GM18505 (cell line): ENCODE data around the gene MAST3.

Experiments used
- ATAC-seq: cut with Tn5 transposase; IDR thresholded peaks from one replicate; pipeline ENCODE4 v1.9.1; 2021; ENCODE audit not compliant: unreplicated experiment
- POLR2A ChIP-seq: IDR thresholded peaks from 4 replicates; pipeline ENCODE4 v1.6.1; 2011; ENCODE audit warnings: borderline replicate concordance; ENCODE audit not compliant: insufficient read depth, insufficient read length; ENCODE audit errors: extremely low read depth

MAST3 gene

DNA sequence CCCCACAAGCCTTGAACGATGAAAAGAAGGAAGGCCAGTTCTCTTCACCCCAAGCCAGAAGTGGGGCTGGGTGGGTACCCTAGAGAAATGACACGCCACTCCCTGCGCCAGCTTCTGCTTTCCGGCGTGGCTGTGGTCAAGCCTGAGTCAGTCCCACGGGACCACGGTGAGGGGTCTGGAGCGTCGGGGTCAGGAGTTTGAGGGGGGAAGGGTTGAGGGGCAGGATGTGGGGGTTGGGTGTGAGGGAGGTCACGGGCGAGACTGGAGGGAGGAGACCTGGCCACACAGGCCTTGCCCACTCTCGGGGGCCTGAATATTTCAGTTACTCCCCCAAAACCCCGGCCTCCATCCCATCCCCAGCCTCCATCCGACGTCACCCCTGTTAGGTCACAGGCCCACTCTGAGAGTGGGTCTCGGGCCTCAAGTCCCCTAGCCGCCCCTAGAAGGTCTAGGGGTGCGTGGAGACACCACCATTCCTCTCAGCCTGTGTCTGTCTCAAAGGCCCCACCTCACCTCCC is 75.5 kb downstream of the MAST3 start:
- ATAC-seq, result peak; percentile 0
- no peak for TF ChIP-seq POLR2A

DNA sequence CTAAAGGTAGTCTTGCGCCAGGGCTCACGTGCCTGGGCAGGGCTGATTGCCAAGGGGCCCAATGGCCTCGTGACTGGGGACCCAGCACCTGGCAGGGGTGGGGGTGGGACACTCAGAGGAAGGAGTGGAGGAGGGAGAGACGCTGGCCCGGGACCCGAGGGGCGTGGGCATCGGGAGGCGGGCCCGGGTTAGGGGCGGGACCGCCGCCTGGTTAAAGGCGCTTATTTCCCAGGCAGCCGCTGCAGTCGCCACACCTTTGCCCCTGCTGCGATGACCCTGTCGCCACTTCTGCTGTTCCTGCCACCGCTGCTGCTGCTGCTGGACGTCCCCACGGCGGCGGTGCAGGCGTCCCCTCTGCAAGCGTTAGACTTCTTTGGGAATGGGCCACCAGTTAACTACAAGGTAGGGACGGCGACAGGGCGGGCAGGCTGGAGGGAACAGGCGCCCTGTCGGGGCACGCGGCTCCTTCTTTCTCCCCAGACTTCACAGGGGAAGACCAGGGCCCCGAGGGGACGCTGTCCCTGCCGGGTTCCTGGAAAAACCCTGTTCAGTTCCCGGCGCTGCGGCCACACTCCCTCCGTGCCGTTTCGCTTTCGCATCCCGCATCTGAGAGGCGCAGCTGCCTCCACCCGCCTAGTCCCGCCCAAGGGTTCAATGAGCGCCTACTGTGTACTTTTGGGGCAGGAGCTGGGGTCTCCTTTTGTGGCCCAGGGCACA is 76.2 kb downstream of the MAST3 start, which contains the start of gene IFI30:
Gene IFI30 (plus strand): TSS at position 242 of the 717 bp plus-strand sequence. CDS start 29 bp downstream, at position 271.
- peak; percentile 99 for TF ChIP-seq POLR2A
- ATAC-seq, result peak; percentile 50

DNA sequence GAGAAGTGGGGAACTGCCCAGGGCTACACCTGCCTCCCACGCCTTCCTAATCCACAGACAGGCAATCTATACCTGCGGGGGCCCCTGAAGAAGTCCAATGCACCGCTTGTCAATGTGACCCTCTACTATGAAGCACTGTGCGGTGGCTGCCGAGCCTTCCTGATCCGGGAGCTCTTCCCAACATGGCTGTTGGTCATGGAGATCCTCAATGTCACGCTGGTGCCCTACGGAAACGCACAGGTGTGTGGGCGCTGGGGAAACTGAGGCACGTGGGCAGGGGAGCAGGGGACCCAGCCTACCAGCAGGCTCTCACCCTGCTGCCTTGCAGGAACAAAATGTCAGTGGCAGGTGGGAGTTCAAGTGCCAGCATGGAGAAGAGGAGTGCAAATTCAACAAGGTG is 77.4 kb downstream of the MAST3 start:
- no peak for ATAC-seq
- no peak for TF ChIP-seq POLR2A

- no peak for TF ChIP-seq POLR2A
- ATAC-seq, result no peak
These were observed 79.1 kb downstream of the MAST3 start for GRCh38 chr19:18176367-18177310.

GRCh38 chr19:18179957-18180356 is 82.4 kb downstream of the MAST3 start:
- TF ChIP-seq POLR2A, result no peak
- no peak for ATAC-seq

GRCh38 chr19:18183529-18183928 is 86.0 kb downstream of the MAST3 start:
- ATAC-seq, result no peak
- no peak for TF ChIP-seq POLR2A

GRCh38 chr19:18185538-18185937 is 88.0 kb downstream of the MAST3 start:
- no peak for TF ChIP-seq POLR2A
- ATAC-seq, result no peak

- no peak for ATAC-seq
- no peak for TF ChIP-seq POLR2A
These were observed 92.7 kb downstream of the MAST3 start for GRCh38 chr19:18190278-18190677.

DNA sequence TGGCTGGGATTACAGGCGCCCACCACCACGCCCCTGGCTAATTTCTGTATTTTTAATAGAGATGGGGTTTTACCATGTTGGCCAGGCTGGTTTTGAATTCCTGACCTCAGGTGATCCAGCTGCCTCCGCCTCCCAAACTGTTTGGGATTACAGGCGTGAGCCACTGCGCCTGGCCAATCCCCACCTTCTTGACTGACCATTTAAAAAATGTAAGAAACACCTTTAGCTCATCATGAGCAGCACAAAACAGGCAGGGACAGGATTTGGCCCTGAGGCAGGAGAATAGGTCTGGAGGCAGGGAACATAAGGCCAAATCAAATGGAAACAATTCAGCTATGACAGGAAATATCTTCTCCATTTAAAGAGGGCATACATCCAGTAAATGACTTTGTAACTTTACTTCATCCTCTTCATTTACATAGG is 94.1 kb downstream of the MAST3 start:
- no peak for ATAC-seq
- TF ChIP-seq POLR2A, result no peak

GRCh38 chr19:18192673-18193387 is 95.3 kb downstream of the MAST3 start, which contains the start of gene MPV17L2:
MPV17L2 (plus strand) TSS chr19:18193218; CDS start chr19:18193282, 64 bp downstream.
- peak; percentile 84 for ATAC-seq
- TF ChIP-seq POLR2A, result peak; percentile 69

DNA sequence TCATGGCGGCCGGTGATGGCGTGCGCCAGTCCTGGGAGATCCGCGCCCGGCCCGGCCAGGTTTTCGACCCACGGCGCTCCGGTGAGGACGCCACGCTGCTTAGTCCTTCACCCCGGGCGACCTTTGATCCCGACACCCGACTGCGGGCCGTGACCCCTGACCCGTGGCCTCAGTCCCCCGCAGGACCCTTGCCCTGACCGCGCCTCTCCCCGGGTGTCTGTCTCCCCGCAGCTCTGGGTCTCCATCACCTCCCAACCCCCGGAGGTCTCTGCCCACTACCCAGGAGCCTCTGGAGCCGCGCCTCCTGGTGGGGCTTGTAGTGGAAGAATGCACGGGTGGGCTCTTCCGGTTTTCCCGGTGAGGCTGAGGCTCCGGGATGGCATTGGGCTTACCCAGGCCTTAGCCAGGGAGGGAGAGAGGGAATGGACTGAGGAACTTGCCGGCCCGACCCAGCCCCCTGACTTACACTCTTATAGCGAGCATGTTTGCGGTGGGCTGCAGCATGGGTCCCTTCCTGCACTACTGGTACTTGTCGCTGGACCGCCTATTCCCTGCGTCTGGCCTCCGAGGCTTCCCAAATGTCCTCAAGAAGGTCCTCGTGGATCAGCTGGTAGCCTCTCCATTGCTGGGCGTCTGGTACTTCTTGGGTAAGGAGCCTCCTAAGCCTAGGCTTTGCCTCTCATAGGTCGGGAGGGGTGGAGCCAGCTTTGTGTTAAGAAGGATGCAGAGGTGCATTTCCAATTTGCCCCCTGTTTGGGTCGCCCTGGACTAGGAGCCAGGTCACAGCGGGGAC is 96.0 kb downstream of the MAST3 start:
- no peak for ATAC-seq
- TF ChIP-seq POLR2A, result no peak

DNA sequence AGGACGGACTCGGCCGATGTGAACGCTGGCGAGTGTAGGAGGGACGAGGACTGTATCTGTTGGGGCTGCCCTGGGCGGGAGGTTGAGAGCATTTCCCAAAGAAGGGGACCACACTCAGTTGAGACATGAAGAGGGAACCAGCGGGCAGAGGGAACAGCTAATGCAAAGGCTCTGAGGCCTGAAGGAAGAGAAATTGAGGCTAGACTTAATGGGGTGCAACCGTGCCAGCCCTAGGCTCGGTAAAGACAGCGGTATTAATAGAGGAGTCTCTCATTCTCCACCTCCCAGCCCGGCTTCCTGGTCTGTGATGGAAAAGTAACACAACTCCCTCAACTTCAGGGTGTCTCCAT is 96.6 kb downstream of the MAST3 start:
- no peak for ATAC-seq
- TF ChIP-seq POLR2A, result no peak

DNA sequence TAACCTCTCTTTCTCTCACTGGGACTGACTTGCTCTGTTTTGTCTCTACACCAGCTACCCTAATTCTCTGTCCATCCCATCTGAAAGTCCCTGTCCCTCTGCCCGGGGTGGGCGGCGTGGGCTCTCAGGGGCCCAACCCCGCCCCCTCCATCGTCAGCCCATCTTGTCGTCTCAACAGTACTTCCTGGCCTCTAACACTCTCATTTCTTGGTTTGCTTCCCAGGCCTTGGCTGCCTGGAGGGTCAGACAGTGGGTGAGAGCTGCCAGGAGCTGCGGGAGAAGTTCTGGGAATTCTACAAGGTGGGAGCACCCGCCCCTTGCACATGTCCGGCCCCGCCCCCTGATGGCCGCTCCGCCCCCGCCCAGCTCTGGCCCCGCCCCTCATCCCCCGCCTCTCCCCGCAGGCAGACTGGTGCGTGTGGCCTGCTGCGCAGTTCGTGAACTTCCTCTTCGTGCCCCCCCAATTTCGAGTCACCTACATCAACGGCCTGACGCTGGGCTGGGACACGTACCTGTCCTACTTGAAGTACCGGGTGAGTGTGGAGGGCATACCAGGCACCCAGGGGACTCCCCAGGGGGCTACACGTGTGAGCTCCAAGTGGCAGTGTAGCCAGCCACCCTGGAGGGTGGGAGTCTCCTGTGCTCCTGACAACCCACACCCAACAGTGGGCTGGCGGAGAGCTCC is 97.1 kb downstream of the MAST3 start:
- no peak for ATAC-seq
- no peak for TF ChIP-seq POLR2A

GRCh38 chr19:18196511-18196845 is 98.9 kb downstream of the MAST3 start:
- no peak for TF ChIP-seq POLR2A
- ATAC-seq, result no peak
